Activated B cell treated with CpG ODN at 0.5 μM for 24 hours (primary cell): ENCODE measurements around the gene LMO7. TPM values are rescaled to one million over a fixed set of nuclear protein-coding genes. Genes with fewer than 3 reads are reported as not detected.

Experiments
- ATAC-seq: fragments of 200-7000 bp; cut with Tn5 transposase; one replicate; pipeline ENCODE4 v1.10.0; 2021; ENCODE audit warnings: low read depth, mild to moderate bottlenecking, moderate library complexity
- CTCF ChIA-PET: fragments of 350-600 bp; sonication (Branson Sonifier 250); formaldehyde crosslinking; loops from one replicate; lab custom pipeline; 2021; ENCODE audit warnings: antibody characterized with exemption; lab: Charles Lee
- POLR2A ChIA-PET: fragments of 350-600 bp; sonication (Branson Sonifier 250); formaldehyde crosslinking; loops from one replicate; lab custom pipeline; 2021; ENCODE audit warnings: antibody characterized with exemption; lab: Charles Lee
- DNase-seq: peaks from one replicate; pipeline ENCODE4 v3.0.0; 2022
- H3K27ac Mint-ChIP-seq: one replicate; pipeline ENCODE4 v1.8.0; 2020; ENCODE audit warnings: mixed read lengths
- H3K27me3 Mint-ChIP-seq: one replicate; pipeline ENCODE4 v1.8.0; 2021; ENCODE audit warnings: mixed read lengths
- H3K36me3 Mint-ChIP-seq: one replicate; pipeline ENCODE4 v1.8.0; 2021; ENCODE audit warnings: low read depth, mixed read lengths
- H3K4me1 Mint-ChIP-seq: one replicate; pipeline ENCODE4 v1.8.0; 2021; ENCODE audit warnings: mixed read lengths
- H3K4me3 Mint-ChIP-seq: one replicate; pipeline ENCODE4 v1.8.0; 2020; ENCODE audit warnings: mild to moderate bottlenecking, mixed read lengths
- H3K9me3 Mint-ChIP-seq: one replicate; pipeline ENCODE4 v1.8.0; 2020; ENCODE audit warnings: mixed read lengths
- intact Hi-C: fragments of 100-400 bp; cut with micrococcal nuclease; formaldehyde crosslinking; loops from one replicate; pipeline ENCODE4 v1.15.1; 2024
- total RNA-seq: library from RNA; stranded (reverse); gene quantifications from 2 replicates; pipeline ENCODE4 v1.2.3, GENCODE V29; 2022
- TF ChIP-seq, protein P1 (sequence below): fragments of 200-600 bp; IDR thresholded peaks from one replicate; pipeline ENCODE4 v1.8.0; 2022; ENCODE audit warnings: antibody characterized with exemption, mild to moderate bottlenecking

Gene LMO7
- total RNA-seq, 1 donor from 2014 or later, result 19.5 TPM

DNA sequence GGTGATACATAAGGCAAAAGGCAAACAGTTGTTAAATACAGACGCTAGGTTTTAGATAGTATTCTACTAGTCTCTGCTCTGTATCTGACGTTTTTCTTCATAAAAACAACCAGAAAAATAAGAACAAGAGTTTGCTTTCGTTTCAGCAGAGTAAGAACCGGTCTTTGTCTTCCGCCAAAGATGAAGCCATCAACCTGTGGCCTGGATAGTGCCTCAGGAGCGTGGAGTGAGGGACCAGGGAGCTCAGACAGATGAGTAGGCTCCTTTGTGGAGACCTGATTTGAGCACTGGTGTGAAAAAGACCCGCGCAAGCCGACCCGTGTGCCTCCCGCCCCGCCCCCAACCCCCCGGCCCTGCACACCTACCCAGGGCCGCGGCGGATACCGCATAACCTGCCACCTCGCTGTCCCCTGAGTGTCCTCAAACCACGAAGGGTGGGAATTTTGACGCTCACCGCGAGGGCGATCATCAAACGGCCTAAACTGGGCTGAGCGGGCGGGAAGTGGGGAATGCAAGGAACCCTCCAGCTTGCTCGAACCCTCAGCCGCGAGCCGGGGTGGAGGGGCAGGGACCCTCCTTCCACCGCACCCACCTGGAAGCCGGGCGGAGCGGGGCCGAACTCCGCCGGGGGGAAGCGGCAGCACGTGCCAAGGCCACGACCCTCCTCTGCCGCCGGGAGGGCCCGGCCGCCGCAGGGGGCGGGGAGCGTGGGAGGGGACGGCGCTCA, 866 bp upstream of the LMO7 start:
- Mint-ChIP-seq H3K9me3 (no peaks in the 10 kb centered on the region), H3K4me3 (peak overlapping the region; percentile 75), H3K36me3 (no peaks in the 10 kb centered on the region), H3K27ac (no peak overlapping the region), H3K4me1 (peaks cover 12% of the 10 kb centered on the region), H3K27me3 (no peaks in the 10 kb centered on the region)
- POLR2A ChIA-PET, result no interaction called here
- DNase-seq (no peak), ATAC-seq (no peak)
- intact Hi-C loops, result loop anchor here (5.0 kb wide), 1 partner anchor 1252 kb away; the partner anchor contains the start of gene KCTD12
- CTCF ChIA-PET, result no interaction called here
- TF ChIP-seq, protein P1, sequence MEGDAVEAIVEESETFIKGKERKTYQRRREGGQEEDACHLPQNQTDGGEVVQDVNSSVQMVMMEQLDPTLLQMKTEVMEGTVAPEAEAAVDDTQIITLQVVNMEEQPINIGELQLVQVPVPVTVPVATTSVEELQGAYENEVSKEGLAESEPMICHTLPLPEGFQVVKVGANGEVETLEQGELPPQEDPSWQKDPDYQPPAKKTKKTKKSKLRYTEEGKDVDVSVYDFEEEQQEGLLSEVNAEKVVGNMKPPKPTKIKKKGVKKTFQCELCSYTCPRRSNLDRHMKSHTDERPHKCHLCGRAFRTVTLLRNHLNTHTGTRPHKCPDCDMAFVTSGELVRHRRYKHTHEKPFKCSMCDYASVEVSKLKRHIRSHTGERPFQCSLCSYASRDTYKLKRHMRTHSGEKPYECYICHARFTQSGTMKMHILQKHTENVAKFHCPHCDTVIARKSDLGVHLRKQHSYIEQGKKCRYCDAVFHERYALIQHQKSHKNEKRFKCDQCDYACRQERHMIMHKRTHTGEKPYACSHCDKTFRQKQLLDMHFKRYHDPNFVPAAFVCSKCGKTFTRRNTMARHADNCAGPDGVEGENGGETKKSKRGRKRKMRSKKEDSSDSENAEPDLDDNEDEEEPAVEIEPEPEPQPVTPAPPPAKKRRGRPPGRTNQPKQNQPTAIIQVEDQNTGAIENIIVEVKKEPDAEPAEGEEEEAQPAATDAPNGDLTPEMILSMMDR, result no peak

DNA sequence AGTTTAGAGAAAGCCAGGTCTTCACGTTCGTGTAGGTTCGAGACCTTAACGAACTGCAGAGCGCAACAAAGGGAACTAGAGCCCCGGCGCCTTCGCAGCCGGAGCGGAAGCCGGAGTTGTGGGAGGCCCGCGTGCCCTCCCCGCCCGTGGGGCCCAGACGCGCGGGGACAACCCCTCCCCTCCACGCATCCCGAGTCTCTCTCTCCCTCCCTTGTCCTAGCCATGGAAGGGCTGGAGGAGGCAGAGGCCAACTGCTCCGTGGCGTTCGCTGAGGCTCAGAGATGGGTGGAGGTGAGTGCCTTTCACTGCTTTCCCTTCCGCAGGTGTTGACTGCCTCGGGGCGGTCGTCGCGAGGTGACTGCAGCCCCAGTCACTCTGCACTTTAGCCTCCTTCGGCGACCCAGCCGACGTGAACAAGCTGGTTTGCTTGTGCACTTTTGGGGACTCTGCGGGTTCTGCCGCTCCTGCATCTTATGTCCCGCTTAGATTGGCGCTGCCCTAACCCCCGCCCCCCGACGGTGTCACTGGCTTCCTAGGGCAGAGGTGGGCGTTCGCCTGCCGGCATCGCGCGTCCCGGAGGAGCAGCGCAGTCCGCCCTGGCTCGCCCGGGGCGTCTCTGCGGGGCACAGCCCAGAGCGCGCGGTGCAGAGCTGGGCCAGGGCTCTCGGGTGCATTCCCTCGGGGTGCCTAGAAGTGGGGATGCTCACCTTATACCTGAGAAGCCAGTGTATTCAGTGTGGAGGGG, 478 bp downstream of the LMO7 start:
- H3K9me3 Mint-ChIP-seq, result no peaks in the 10 kb centered on the region
- H3K4me3 Mint-ChIP-seq, result peak overlapping the region; percentile 83
- ChIA-PET CTCF (no interaction called here), POLR2A (no interaction called here)
- no peaks in the 10 kb centered on the region for H3K36me3 Mint-ChIP-seq
- DNase-seq, result no peak
- TF ChIP-seq, protein P1, result no peak
- intact Hi-C loops, result loop anchor here (1.0 to 5.0 kb wide), 4 partner anchors 11 to 1251 kb away; partner anchors contain the start of genes KCTD12, TBC1D4 and UCHL3
- no peak overlapping the region for H3K27ac Mint-ChIP-seq
- no peaks in the 10 kb centered on the region for H3K27me3 Mint-ChIP-seq
- ATAC-seq, result peak; percentile 70
- peaks cover 12% of the 10 kb centered on the region for H3K4me1 Mint-ChIP-seq

DNA sequence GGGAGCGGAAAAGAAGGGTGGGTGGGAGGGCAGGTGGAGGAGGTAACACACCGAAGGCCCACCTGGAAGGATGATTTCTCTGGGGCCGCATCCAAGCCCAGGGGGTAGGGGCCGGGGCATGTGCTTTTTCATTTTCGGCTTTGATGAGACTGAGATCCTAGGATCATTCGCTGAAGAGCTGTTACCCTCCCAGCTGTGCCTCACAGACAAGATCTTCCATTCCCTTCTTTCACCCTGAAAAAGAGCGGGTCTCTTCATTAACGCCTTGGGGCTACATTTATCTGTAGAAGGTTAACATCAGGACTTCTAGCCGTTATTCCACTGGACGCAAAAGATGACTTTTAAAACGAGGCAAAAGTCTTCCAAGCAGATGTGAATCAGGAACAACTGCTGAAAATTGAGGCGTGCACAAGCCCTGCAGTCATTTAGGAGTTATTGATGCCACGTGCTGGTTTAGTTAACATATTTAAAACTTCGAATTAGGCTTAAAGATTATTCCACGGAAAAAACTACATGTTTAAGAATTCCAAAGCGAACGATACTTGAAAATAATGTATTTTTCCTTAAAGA, 1.1 kb downstream of the LMO7 start:
- peak overlapping the region; percentile 83 for H3K4me3 Mint-ChIP-seq
- TF ChIP-seq, protein P1, result no peak
- H3K9me3 Mint-ChIP-seq, result no peaks in the 10 kb centered on the region
- ChIA-PET POLR2A (no interaction called here), CTCF (no interaction called here)
- intact Hi-C loops, result loop anchor here (2.0 to 5.0 kb wide), 2 partner anchors 154 to 1250 kb away; partner anchors contain the start of genes KCTD12 and TBC1D4
- no peaks in the 10 kb centered on the region for H3K36me3 Mint-ChIP-seq
- peaks cover 12% of the 10 kb centered on the region for H3K4me1 Mint-ChIP-seq
- no peaks in the 10 kb centered on the region for H3K27me3 Mint-ChIP-seq
- no peak for DNase-seq
- H3K27ac Mint-ChIP-seq, result no peak overlapping the region
- no peak for ATAC-seq

DNA sequence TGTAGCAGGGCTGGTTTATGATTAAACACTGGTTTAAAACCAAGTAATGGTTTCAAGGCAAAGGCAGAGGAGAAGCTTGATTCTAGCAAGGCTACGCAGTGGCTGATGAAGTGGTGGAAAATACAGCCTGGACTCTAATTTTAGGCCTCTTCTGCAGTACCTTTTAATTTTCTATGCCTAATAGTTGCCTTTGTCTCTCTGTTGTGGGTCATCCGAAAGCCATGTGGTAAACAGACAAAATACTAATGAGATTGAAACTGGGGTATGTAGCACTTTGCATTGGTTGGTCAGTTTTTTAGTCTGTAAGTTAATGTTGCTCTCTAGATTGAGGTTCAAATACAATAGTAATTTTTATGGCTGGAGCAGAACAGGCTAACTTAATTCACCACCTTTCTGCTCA, 3.3 kb downstream of the LMO7 start:
- CTCF ChIA-PET, result no interaction called here
- intact Hi-C loops, result loop anchor here (5.0 kb wide), 1 partner anchor 1248 kb away; the partner anchor contains the start of gene KCTD12
- DNase-seq (no peak), ATAC-seq (no peak)
- H3K36me3 Mint-ChIP-seq, result no peaks in the 10 kb centered on the region
- H3K9me3 Mint-ChIP-seq, result no peaks in the 10 kb centered on the region
- no peaks in the 10 kb centered on the region for H3K27me3 Mint-ChIP-seq
- H3K4me3 Mint-ChIP-seq, result no peak overlapping the region
- H3K27ac Mint-ChIP-seq, result no peak overlapping the region
- TF ChIP-seq, protein P1, result no peak
- POLR2A ChIA-PET, result interaction anchor here (0.6 kb wide), 1 partner anchor 1386 kb away, joined by 5 read pairs; no protein-coding TSS in a partner anchor
- H3K4me1 Mint-ChIP-seq, result peaks cover 12% of the 10 kb centered on the region

DNA sequence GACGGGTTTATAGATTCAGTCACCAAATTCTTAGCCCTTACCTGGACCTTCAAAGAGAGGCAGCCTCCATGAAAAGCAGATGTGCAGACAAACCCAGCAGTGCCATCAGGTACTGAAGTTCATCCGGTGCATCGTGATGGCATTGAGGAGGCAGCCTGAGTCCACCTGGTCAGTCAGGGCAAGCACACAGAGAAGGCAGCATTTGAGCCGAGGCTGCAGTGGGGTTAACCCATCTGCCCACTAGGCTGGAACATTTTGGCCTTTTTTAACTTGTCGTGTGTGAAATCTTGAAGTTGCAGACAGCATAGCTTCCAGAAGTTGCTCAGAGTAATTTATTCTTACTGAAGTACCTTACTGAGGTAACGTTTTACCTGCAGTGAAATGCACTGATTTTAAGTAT, 4.9 kb downstream of the LMO7 start:
- CTCF ChIA-PET, result no interaction called here
- Mint-ChIP-seq H3K27me3 (no peaks in the 10 kb centered on the region), H3K27ac (no peak overlapping the region)

More for the DNA sequence above, 4.9 kb downstream of the LMO7 start:
- Mint-ChIP-seq H3K4me3 (no peak overlapping the region), H3K36me3 (no peaks in the 10 kb centered on the region), H3K9me3 (no peaks in the 10 kb centered on the region), H3K4me1 (peaks cover 14% of the 10 kb centered on the region)
- TF ChIP-seq, protein P1, result no peak
- ATAC-seq (no peak), DNase-seq (no peak)
- POLR2A ChIA-PET, result no interaction called here
- intact Hi-C loops, result no loop called here
